Fibroblast of the aortic adventitia (primary cell): Measurements from ENCODE around the gene SPANXC. TPM values are rescaled to one million over a fixed set of nuclear protein-coding genes. Genes with fewer than 3 reads are reported as not detected.
"Not testable (repeated sequence)": the region's sequence is repeated elsewhere in the genome, so short reads cannot be mapped to it uniquely, and the experiment has no call there.

Source experiments
- DNase-seq: peaks from one replicate; pipeline ENCODE4 v3.0.0-alpha.2; 2010; ENCODE audit warnings: low read depth
- H3K4me3 ChIP-seq: 2 replicates; pipeline ENCODE4 v1.5.1; 2011; ENCODE audit warnings: low read depth, mild to moderate bottlenecking, control low read depth, low read length, moderate library complexity
- total RNA-seq: library from RNA; depleted of rRNA; stranded (reverse); fragments of >200 nt; gene quantifications from 2 replicates; pipeline ENCODE4 v1.2.3, GENCODE V29; 2012; ENCODE audit warnings: low replicate concordance
- TF ChIP-seq, protein P1 (sequence below): IDR thresholded peaks from 2 replicates; pipeline ENCODE4 v1.5.1; 2011; ENCODE audit warnings: mild to moderate bottlenecking, low read length, control low read depth, inconsistent platforms; ENCODE audit not compliant: insufficient read depth

SPANXC gene
- not detected in 2 replicates for total RNA-seq

- not testable (repeated sequence) for DNase-seq, H3K4me3 ChIP-seq
Observed at GRCh38 chrX:141242417-141242816, at the start of gene SPANXC. Gene SPANXC (minus strand): TSS chrX:141242517. CDS start chrX:141242457, 60 bp downstream.

GRCh38 chrX:141279476-141279875 lies 37.2 kb upstream of the SPANXC start:
- TF ChIP-seq, protein P1, sequence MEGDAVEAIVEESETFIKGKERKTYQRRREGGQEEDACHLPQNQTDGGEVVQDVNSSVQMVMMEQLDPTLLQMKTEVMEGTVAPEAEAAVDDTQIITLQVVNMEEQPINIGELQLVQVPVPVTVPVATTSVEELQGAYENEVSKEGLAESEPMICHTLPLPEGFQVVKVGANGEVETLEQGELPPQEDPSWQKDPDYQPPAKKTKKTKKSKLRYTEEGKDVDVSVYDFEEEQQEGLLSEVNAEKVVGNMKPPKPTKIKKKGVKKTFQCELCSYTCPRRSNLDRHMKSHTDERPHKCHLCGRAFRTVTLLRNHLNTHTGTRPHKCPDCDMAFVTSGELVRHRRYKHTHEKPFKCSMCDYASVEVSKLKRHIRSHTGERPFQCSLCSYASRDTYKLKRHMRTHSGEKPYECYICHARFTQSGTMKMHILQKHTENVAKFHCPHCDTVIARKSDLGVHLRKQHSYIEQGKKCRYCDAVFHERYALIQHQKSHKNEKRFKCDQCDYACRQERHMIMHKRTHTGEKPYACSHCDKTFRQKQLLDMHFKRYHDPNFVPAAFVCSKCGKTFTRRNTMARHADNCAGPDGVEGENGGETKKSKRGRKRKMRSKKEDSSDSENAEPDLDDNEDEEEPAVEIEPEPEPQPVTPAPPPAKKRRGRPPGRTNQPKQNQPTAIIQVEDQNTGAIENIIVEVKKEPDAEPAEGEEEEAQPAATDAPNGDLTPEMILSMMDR: no peak
- H3K4me3 ChIP-seq: no peak overlapping the region
- no peak for DNase-seq

GRCh38 chrX:141278306-141278705 lies 36.0 kb upstream of the SPANXC start:
- DNase-seq: peak; percentile 41
- no peak overlapping the region for H3K4me3 ChIP-seq
- TF ChIP-seq, protein P1: peak; percentile 75

- TF ChIP-seq, protein P1: no peak
- no peak for DNase-seq
- no peak overlapping the region for H3K4me3 ChIP-seq
Observed at GRCh38 chrX:141258080-141258479, 15.8 kb upstream of the SPANXC start.

GRCh38 chrX:141221611-141222010 lies 20.7 kb downstream of the SPANXC start:
- no peak overlapping the region for H3K4me3 ChIP-seq
- DNase-seq: no peak
- TF ChIP-seq, protein P1: no peak

- DNase-seq: peak; percentile 65
- TF ChIP-seq, protein P1: no peak
- H3K4me3 ChIP-seq: no peak overlapping the region
Observed at GRCh38 chrX:141220342-141221008, 21.8 kb downstream of the SPANXC start.

GRCh38 chrX:141214196-141214595 lies 28.1 kb downstream of the SPANXC start:
- TF ChIP-seq, protein P1: no peak
- no peak for DNase-seq
- no peak overlapping the region for H3K4me3 ChIP-seq
